NK-92 (cell line): Measurements from ENCODE around the gene TFPI.

ENCODE experiments used
- DNase-seq: peaks from one replicate; lab custom pipeline; 2025; ENCODE audit not compliant: unreplicated experiment; lab: John Stamatoyannopoulos, UW

TFPI gene

DNA sequence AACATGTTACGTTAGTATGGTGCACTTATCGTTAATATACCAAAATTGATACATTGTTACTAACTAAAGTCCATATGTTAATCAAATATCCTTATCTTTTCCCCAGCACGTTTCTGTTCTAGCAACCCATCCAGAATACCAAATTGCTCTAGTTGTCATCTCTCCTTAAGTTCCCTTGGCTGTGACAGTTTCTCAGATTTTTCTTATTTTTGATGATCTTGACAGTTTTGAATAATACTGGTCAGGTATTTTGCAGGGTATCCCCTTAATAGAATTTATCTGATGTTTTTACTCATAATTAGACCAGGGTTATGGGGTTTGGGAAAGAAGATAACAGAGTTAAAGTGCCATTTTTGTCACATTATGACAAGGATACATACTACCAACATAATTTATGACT lies 47.8 kb downstream of the TFPI start:
- no peak for DNase-seq

DNA sequence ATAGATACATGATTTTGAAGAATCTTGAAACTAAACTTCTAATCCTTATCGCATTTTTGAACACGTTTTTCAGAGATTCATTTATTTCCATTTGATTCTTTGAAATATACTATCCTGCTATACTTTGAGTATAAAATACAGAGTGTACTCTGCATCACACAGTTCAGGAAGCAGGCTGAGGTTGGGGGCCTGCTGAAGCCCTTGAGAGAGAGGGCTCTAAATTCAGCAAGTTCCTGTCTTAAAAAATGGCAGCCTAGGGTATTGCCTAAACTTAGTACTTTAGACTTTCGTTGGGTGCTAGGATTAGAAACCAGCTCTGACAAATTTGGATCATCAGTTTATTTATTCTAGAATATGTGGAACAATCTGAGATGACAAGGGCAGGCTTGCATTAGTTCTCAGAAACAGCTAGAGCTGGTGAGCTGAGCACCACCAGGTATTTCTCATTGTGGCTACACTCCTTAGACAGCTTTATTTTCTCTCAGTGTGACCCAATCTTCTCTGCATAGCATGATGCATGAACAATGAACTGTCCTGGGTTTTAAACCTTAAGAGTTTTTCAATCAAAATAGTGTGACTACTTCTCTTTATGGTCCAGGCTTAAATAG lies 49.1 kb downstream of the TFPI start:
- DNase-seq: no peak

DNA sequence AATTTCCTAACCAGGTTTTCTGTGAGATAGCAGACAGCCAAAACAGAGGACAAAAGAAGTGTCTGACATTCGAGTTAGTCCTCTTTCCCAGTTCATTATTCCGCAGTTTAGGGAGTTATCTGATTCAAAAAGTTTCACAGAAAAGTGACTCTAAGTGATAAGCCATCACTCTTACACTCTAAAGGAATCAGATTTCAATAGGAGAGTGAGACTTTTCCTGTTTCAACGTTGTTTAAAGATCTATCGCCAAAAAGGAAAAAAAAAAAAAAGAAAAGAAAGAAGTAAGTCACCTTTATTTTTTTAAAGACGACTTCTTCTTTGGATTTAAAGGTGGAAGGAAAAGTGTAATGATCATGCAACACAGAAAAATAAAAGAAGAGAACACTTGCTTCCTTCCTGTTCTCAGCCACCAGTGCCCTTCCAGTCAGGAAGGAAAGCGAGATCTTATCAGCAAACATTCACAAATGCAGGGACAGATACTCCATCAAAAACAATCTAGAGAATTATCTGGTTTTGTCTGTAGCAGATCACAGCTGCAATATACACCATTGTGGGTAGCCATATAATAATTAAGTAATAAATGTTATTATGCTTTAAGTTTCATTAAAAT lies 49.8 kb downstream of the TFPI start:
- no peak for DNase-seq

DNA sequence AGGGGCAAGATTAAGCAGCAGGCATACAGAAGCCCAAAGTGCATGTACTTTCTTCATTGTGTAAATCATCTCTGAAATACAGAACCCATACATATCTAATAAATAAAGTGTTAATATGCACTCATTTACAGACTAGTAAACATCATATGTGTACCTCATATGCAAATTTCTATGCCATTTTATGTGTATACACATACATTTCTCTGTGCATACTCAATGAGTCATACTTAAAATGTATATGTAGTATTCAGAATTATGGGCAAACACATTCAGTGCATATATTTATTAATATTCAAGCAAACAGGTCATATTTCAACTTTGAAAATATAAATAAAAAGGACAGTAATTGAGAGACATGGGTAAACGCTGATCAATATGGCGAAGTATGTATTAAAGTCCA lies 50.5 kb downstream of the TFPI start:
- no peak for DNase-seq

DNA sequence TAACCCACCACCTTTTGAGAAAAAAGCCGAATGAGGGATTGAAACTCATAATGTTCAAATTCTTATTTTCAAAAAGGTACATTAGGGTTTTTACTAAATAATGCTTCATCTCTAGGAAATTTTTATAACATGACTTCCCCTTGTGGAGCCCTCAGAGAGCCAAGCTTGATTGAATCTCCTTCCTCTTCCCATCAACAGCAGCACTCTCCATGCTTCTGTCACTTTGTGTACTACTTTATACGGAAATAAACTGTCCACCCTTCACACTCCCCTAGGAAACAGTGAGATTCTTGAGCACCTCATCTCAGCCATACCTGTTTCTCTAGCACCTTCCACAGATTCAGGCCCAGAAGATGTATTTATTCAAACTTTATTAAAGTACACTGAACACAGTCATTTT lies 51.8 kb downstream of the TFPI start:
- DNase-seq: no peak

DNA sequence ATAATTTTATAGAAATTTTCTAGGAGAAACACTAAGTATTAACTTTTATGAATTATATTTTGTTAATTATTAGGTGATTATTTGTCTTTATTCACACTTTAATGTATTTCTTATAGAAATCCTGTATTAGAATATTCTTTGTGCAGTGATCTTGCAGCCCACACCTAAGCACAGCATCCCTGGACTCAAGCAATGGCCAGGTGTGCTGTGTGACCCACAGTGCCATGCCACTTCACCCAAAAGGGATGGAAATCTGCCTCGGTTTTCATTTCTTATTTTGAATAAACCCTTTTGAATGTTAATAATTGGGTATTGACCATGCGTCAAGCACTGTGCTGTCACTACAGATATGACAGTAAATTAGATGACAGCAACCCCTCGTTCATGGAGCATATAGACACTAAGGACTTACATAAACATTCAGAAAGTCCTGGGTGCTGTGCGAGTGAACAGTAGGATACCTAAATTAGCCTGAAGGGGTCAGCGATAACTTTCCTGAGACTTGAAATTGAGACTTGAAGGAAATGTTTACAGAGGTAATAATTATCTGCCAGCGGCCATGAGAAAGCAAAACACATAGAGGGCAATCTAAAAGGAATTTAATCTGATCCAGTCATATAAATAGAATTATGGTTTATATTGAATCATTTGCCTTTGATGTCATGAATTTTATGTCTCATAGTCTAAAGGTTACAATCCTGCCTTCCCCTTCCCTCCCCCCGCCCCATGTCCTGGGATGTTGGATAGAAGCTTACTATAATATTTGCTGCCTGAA lies 53.5 kb downstream of the TFPI start:
- DNase-seq: no peak

DNA sequence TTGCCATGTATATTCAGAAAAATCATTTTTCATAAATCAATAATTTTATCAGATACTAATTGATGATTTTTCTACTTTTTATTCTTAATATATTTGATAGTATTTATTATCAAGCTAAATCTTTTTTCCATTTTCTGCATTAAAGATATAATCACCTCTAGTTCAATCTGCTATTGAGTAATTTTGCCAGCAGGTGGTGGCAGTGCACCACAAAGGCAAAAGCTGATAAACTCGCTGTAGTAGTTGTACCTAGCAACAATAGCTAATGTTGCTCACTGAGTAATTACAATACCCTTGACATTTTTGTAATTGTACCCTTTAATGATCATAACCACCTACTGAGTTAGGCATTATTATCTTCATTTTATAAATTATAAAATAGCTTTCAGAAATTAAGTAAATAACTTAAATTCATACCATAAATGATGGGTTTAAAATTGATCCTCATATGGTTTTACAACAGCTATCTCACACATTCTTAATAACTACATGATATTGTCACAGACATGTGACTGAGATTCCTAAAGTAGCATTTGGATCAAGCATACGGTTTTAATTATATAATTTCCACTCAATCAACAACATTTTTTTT lies 54.2 kb downstream of the TFPI start:
- DNase-seq: no peak

DNA sequence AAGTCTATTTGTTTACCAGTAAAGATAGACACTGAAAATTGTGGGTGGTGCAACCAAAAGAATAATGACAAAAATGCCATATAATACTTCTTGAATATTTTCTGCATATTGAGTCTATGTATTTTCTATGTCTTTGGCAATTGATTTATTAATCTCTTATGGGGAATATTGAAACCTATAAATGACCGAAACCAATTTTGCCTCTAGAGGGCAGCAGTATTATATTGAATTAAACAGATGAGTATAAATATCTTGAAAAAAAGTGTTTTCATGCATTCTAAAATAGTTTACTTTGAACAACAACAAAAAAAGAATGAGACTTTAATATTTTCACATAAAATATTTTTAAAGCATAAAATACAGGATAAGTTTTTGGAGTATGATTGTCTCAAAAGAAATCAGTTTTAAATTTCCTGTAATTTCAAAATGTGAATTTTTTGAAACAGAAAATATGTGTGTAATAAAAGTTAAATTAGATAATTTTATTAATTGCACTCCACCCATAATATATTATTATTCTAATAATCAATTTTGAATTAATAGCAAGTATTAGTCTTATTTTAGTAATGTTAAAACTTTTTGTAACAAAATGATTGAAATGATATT lies 56.3 kb downstream of the TFPI start:
- DNase-seq: no peak

DNA sequence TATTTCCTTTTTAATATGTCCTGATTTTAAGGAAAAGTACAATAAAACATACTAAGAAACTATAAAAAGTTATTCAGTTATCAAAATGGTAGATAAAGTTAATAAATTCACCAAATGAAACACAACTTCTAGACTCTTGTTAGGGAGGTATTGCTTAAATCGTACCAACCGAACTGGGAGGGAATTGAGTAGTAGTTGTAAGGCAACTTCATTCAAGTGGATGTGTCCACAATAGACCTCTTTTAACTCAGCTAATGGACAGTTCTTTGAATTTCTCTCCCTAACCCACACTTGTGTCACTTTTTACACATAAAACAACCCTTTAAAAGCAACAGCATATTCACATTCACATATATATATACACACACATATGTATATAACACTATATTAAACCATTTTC lies 57.1 kb downstream of the TFPI start:
- DNase-seq: no peak

DNA sequence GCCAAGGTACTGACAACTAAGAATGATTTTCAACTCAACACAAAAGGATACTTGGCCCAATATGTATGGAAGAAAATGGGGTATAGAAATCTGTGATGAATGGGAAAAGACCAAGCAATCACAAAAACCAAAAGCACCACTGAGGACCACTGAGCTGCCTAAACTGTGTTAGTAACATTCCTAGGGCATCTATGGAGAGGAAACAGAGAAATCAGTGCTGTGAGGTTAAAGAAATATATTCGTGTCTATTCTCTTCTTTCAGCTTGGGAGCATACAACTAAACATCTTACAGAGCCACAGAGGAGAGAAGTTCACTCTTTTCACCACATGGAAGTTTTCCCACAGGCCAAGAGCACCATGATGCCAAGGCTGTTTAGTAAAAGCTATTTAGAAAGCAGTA lies 58.9 kb downstream of the TFPI start:
- no peak for DNase-seq

DNA sequence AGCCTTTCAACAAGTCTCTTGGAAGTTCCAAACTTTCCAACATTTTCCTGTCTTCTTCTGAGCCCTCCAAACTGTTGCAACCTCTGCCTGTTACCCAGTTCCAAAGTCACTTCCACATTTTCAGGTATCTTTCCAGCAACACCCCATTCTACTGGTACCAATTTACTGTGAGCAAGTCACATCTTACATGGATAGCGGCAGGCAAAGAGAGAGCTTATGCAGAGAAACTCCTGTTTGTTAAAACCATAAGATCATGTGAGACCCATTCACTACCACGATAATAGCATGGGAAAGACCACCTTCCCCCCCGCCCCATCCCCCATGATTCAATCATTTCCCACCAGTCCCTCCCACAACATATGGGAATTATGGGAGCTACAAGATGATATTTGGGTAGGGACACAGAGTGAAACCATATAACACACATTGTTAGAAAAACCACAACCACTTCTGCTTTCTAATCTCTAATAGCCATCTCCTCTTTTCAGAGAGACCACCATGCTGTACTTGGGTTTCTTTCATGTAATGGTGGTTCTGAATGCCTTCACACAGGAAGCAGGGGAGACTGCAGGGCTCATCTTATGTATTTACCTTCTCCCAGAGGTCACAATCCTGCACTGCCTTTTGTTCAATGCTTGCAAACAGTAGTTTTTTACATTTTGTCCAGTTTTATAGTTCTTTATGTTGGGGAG lies 60.2 kb downstream of the TFPI start:
- DNase-seq: no peak

DNA sequence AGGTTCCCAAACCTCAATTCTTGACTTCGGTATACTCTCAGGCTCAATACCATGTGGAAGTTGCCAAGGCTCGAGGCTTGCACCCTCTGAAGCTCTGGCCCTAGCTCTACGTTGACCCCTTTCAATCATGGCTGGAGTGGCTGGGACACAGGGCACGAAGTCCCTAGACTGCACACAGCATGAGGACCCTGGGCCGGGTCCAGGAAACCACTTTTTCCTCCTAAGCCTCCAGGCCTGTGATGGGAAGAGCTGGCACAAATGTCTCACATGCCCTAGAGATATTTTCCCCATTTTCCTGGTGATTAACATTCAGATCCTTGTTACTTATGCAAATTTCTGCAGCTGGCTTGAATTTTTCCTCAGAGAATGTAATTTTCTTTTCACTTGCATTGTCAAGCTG lies 61.1 kb downstream of the TFPI start:
- no peak for DNase-seq

DNA sequence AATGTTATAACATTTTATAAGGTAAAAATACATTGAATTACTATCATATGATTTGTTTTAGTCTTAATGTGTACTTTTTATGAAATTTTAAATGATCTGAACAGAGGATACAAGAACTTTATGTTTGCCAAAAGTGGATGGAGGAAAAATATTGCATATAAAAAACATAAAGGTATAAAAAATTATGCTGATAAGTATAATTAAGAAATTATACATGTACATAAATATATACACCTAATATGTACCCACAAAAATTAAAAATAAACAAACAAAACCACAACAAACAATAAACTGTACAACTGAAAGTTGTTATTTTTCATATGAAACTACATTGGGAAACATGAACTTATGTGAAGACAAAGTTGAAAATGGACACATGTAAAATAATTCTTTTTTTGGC lies 68.0 kb downstream of the TFPI start:
- DNase-seq: no peak

DNA sequence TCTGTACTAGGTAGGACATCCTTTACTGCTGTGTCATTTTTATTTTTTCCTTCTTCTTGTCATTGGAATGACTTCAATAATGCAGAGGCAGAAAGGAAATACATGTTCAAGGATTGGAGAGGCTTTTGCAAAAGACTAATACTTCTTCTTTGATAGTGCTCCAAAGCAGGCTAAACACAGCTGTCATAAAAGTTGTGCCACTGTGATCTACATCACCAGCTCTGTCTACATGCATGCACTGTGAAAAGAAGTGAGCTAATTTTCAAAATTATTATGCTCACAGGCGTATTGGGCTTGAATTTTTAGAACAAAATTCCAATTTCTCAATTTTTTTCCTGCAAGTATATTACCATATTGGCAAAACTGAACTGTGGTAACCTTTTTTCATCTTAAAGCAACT lies 68.7 kb downstream of the TFPI start:
- no peak for DNase-seq

DNA sequence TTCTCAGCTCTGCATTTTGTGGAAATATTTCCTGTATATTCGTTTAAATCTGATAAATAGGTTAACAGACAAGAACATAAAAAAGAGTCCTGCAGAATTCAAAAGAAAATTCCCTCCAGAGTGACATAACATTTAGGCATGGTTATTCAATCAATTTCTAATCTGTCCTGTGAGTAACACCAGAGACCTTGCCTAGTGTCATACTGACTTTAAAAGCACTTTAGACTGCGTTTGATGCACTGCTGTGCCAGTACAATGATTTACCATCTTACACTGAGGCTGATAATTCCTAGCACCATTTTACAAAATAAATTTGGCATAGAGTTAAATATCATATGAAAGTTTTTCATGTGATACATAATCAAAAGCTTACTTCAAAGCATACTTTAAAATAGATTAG lies 70.7 kb downstream of the TFPI start:
- no peak for DNase-seq

DNA sequence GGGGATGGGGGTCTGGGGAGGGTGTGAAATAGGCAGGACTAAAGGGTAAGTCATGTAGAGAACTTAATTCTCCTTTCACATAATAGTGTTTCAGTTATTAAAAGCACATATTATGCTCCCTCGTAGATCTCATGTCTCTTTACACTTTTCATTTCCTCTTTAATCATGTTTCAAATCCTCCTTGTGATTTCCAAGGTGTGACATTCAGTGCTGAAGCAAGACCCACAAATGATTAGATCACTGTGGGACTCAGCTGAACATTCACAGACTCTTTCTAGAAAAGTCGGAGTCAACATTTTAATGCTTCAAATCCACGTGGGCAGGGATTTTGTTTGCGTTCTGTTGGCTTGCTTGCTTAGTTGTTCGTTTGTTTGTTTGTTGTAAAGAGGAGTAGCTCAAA lies 71.4 kb downstream of the TFPI start:
- no peak for DNase-seq

DNA sequence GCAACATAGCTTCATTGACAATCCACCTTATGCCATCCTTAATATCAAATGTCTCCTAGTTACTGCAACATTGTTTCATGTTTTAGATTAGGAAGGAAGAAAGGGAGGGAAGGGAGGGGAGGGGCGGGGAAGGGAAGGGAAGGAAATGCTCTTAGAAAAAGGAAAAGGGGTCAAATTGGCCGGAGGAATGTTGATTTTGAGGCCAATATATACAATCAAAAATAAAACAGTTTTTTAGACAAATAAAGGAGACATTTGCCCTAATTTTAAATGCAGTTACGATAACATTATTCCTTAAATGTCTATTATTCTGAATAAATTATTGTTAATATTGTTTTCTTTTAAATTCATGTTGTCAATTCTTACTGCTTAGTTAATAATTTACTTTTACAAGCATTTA lies 72.7 kb downstream of the TFPI start:
- DNase-seq: no peak

DNA sequence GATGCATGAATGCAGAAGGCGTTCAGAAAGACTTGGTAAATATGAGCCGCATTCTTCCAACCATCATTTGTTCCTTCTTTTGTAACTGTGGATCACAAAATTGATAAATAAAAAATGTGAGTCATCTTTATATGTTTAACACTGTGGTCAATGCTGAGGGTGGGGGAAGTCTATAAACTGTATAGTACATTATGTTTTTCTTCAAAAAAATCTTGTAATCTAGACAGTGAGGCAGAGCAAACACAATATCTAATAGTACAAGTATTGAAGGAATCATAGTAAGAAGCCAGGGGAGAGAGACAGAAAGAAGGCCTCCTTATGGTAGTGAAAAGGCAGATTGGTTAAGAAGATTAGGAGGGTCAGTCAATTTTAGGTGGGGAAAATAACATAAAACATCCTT lies 75.5 kb downstream of the TFPI start:
- DNase-seq: no peak

DNA sequence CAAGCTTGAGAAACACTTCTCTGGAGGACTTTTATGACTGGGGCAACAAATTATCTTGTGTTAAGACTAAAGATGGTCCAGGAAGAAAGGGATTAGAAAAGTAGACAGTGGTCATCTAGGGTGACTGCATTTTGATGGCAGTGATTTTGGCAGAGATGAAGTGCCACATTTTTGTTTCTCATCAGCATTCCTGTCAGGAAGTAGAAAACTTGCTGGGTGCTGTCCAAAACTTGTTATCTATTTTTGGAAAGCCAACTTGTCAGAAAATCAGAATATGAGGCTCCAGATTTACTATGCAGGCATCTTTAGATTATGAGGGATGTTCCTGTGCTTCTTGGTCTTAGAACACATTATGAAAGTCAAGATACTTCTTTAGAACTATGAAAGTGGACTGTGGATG lies 77.2 kb downstream of the TFPI start:
- DNase-seq: no peak

DNA sequence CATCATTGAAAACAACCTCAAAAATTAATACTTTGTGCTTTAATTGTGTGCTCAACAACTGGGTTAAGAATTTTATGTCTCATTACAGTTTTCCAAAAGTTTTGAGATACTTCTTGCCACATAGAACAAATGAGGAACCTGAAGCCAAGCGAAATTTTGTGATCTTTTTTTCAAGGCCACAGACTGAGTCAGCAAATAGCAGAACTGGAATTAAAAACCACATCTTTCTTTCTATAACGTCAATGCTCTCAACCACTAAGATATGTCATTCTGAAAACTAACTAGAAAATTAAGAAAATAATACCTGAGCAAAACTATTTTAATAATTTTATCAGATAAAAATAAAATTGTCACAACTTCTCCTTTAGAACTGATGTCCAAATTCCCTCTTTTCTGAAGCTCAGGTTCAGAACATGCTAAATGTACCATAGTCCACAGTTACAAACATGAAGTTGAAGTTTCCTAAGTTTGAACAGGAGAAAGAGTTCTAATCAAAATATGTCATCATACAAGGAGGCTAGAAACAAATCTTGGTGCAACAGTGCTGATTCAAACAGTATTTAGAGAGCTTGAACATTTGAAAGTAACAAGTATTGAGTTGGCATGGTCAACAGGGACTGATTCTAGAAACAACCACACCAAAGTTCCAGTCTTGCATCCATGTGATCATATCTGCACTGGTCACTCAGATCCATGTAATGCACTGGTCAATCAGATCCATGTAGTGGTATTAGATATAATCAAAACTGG lies 78.6 kb downstream of the TFPI start:
- DNase-seq: no peak

DNA sequence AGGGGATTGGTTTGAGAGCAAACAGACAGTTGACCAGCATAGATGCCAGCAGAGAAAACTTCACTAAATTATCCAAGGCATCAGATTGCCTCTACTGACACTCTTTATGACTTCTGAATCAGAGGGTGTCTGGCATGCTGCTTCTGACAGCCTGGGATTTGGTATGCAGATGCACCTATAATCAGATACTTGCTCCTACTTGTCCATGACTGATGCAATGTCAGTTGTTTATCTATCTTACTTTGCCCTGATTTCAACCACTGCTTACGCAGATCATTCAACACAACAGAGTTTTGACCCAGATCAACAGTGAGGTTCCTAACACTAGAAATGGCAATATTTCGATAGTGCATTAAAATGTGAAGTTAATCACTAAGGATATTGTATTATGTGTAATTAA lies 83.5 kb downstream of the TFPI start:
- no peak for DNase-seq
